CD4-positive, alpha-beta T cell treated with Interleukin-17A for 4 hours (primary cell): ENCODE data around the gene ATXN1.

ENCODE experiments used
- DNase-seq: peaks from one replicate; pipeline ENCODE4 v3.0.0-alpha.2; 2020; ENCODE audit warnings: mixed read lengths

The ATXN1 gene

GRCh38 chr6:16670617-16671051 is 90.6 kb downstream of the ATXN1 start:
- no peak for DNase-seq

DNA sequence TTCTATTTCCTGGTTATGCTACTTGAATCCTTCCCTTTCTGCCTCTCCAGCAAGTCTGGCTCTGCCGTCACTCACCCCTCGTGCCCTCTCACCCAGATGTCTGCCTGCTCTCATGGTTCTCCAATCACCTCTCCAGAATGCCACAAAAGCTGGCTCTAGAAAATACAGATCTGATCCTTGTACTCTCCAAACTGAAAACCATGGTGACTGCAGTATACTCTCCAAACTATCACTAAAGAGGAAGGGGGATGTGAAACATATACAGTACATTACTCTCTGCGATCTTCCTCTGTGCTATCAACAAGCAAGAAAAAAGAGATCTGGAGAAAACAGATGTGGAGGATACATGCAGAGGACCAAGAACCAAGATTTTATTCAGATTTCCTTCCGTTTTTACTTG is 91.1 kb downstream of the ATXN1 start:
- DNase-seq = no peak

DNA sequence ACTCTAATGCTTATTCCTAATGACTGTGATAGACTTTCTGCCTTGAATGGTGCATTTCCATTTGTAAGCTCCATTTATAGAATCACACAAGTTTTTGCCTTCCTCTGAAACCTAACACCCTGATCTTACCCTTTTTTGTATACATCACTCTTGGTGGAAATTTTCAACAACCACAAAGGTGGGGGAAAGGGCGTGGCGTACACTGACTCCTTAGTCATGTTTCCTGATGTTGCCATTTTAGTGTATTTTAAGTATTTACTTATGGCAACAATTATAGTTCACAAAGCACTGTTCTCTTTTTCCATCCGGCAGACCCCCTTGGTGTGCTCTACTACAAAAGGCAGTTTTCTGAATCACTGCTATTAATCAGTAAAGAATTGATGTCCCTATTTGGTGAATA is 92.0 kb downstream of the ATXN1 start:
- peak; percentile 74 for DNase-seq

DNA sequence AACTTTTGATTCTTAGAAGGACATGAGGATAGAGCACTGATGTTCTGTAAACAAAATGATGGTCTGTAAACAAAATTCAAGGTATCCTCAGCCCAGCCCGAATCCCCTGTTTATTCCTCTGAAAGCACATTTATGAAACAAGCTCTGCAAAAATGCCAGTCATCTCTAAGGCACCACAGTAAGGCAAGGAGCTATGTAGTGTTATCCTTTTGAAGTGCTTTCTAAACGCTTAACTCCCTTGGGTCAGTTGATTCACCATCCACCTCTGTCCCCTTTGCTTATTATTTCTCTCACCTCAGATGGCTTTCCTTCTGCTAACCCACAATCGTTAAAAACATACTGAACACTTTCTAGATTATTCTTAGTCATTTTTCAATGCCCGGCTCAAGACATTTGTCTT is 93.8 kb downstream of the ATXN1 start:
- no peak for DNase-seq

DNA sequence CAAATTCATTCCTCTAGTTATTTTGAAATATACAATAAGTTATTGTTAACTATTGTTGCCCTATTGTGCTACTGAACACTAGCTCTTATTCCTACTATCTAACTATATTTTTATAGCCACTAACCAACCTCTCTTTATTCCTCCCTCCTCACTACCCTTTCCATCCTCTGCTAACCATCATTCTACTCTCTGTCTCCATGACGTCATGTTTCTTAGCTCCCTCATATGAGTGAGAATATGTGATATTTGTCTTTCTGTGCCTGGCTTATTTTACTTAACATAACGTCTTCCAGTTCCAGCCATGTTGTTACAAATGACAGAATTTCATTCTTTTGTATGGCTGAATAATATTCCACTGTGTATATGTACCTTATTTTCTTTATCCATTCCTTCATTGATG is 95.3 kb downstream of the ATXN1 start:
- DNase-seq = no peak

DNA sequence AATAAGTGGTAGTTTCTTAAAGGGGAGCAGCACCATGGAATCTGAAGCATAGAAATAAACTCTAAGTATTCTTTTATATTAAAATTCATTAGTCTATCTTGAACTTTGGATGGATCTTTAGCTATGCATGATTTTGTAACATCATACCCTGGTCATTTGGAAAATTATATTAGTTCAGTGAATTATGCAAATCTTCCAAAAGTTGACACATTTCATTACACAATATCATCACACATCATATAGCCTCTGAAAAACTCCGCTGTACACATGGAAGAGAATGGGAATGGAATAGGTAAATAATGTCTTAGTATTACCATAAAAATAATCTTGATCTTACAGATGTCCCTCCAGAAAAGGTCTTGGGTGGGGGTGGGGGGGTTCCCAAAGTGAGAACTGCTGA is 96.1 kb downstream of the ATXN1 start:
- DNase-seq = no peak

DNA sequence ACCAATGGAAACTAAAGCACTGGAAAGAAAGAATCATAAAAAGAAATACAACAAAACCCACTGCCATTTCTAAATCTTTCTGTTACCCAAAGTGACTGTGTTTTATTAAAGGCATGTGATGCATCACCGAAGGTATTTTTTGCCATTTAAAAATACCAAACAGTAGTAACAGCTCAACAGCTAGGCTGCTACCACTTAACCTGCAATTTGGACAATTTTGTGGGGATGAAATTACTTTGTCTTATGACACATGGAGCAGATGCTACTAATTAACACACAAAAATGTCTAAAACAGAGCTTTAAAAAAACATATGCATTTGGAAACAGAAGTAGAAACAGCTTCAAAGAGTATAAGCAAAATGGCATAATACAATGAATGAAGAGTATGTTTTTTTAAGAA is 97.4 kb downstream of the ATXN1 start:
- no peak for DNase-seq

DNA sequence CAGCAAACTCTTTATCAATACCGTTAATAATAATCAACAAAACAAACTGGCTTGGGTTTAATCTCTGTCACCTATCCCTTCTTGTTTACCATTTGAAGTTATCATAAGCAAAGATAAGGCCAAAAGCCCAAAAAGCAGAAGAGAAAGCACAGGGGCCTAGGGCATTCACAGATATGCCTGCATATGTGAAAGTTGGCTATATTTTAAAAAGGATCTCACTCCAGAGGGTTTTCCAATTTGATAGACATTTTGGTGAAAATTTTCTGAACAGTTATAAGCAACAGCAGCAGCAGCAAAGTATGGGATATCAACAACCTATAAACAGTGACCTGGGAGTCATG is 101.1 kb downstream of the ATXN1 start:
- DNase-seq = no peak

- DNase-seq = no peak
These were observed 101.6 kb downstream of the ATXN1 start for GRCh38 chr6:16659466-16660156.

- no peak for DNase-seq
These were observed 102.8 kb downstream of the ATXN1 start for GRCh38 chr6:16658348-16659034.

- DNase-seq = no peak
These were observed 103.5 kb downstream of the ATXN1 start for GRCh38 chr6:16657768-16658167.

GRCh38 chr6:16656451-16656850 is 104.8 kb downstream of the ATXN1 start:
- DNase-seq = no peak

DNA sequence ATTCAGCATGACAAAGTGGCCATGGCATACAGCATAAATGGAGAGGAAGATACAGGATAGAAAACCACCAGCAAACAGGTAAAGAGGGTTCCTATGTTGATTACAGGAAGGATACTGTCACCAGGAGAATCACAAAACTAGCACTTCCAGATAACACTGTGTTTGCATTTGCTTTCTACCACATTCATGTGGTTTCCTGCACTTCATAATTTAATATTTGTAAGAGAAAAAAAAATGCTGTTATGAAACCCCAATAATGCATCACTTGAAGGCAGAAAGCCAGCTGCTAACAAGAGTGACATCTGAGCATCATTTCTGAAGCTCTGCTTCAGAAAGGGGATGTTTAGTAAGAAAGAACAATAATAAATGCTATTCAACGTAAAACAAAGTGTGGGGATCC is 106.6 kb downstream of the ATXN1 start:
- DNase-seq = peak; percentile 25

- no peak for DNase-seq
These were observed 108.0 kb downstream of the ATXN1 start for GRCh38 chr6:16653226-16653625.

- DNase-seq = no peak
These were observed 109.4 kb downstream of the ATXN1 start for GRCh38 chr6:16651871-16652270.

DNA sequence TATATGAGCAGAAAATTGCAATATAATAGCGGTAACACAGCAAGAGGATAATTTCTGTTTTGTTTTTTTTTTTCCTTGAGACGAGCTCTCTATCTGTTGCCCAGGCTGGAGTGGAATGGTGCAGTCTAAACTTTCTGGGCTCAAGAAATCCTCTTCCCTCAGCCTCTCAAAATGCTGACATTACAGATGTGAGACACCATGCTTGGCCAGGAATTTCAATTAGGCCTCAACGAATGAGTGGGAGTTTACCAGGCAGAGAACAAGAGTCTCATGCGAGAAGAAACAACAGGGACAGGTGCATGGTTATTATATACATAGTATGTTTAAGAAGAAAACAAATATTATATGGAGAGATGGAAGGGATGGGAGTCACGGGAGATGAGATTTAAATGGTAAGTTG is 111.4 kb downstream of the ATXN1 start:
- no peak for DNase-seq

DNA sequence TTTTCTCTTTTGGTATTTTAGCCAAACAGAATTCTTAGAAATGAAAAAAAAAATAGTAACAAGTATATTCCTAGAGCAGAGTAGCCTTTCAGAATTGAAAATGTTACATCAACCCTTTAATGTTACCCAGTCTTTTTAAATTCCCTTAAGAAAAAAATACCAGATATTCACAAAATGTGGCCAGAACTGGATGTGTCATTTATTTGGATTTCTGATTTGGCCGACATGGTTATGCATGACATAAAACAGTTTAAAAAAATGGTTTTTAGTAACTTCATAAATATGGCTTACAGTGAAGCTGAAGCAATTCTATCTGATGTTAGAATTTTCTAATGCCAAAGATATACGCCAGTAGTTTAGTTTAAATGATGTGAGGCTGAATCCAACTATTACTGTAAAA is 112.0 kb downstream of the ATXN1 start:
- no peak for DNase-seq

- DNase-seq = no peak
These were observed 113.3 kb downstream of the ATXN1 start for GRCh38 chr6:16648003-16648402.

DNA sequence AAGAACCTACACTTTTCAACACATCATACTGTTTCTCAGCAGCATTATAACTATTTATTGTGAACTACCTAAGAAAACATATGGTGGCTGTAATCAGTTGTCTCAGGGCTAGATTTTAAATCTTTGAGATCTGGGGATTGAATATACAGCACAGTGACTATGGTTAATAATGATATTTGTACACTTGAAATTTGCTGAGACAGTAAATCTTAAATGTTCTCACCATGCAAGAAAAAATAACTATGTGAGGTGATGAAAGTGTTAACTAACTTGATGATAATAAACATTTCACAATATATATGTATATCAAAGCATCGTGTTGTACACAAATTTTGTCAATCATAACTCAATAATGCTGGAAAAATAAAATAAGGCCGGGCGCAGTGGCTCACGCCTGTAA is 113.8 kb downstream of the ATXN1 start:
- DNase-seq = no peak

GRCh38 chr6:16644540-16645250 is 116.6 kb downstream of the ATXN1 start:
- no peak for DNase-seq

- no peak for DNase-seq
These were observed 121.4 kb downstream of the ATXN1 start for GRCh38 chr6:16639684-16640480.

- DNase-seq = no peak
These were observed 123.6 kb downstream of the ATXN1 start for GRCh38 chr6:16637635-16638034.
